GM12873 (cell line): Measurements from ENCODE around the gene TBL1XR1.

Experiments used
- CTCF ChIP-seq: IDR thresholded peaks from 2 replicates; pipeline ENCODE4 v1.5.1; 2012; ENCODE audit warnings: low read depth, mild to moderate bottlenecking, moderate library complexity, low read length, control low read depth; ENCODE audit not compliant: insufficient read depth; ENCODE audit errors: missing control alignments

TBL1XR1 gene

DNA sequence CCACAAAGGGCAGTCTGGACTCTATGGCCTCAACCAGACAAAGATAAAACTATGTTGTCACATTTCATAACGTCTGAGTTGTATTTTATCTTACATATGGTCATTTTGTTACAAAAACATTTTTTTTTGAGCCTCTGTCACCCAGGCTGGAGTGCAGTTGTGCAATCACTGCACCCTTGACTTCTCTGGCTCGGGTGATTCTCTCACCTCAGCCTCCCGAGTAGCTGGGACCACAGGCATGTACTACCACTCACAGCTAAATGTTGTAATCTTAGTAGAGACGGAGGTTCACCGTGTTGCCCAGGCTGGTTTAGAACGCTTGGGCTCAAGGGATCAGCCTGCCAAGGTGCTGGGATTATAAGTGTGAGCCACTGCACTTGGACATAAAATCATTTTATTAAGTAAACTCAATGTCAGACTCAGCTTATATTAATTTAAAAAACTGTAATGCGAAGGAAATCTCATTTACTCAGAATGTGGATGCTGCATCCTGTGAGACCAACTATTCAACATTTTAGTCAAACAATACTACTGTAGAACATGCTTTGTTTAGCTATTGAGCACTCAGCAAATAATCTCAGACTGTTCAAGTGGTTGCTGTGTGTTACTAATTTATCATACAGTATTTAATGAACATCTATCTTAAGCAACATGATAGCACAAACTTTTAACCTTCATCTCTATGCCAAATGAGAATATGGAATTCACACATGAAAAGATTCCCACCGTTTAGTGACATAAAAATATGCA lies 209.2 kb downstream of the TBL1XR1 start:
- no peak for TF ChIP-seq CTCF

DNA sequence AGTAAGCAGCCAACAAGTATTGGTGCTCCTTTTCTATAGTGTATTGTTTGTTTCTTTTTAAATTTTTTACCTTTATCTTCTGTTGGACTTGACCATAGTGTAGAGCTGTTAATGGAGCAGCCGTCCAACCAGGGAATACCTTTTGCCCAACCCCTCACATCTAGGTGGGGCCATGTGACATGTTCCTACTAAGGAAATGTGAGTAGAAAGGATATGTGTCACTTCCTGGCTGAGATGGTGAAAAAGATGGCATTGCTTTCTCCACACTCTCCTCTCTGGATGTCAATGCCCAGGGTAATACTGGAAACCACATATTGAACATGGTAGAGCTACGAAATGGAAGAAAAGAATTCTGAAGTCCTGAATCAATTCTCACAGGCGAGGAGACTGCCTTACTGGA lies 218.8 kb downstream of the TBL1XR1 start:
- no peak for TF ChIP-seq CTCF

- no peak for TF ChIP-seq CTCF
Observed at GRCh38 chr3:176977331-176977730, 220.0 kb downstream of the TBL1XR1 start.

GRCh38 chr3:176976586-176976985 lies 220.7 kb downstream of the TBL1XR1 start:
- TF ChIP-seq CTCF, result no peak

GRCh38 chr3:176974279-176974678 lies 223.0 kb downstream of the TBL1XR1 start:
- TF ChIP-seq CTCF, result no peak

- no peak for TF ChIP-seq CTCF
Observed at GRCh38 chr3:176971613-176972174, 225.6 kb downstream of the TBL1XR1 start.

DNA sequence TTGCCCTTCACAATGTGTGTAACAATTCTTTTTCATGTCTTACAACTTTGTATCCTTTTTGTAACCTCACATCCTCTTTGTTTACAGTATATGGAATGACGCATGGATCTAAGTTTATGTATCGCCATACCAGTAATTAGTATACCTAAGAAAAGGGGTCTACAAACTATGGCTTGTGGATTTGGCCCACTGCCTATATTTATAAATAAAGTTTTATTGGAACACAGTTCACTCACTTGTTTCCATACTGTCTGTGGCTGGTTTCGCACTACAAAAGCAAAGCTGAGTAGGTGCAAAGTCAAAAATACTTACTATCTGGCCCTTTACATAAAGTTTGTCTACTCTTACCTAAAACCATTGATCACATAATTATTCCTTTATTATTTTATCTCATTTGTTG lies 226.5 kb downstream of the TBL1XR1 start:
- no peak for TF ChIP-seq CTCF
